HG03139 (cell line): ENCODE measurements around the gene L3MBTL4.
"Not testable (repeated sequence)": the region's sequence is repeated elsewhere in the genome, so short reads cannot be mapped to it uniquely, and the experiment has no call there.

Source experiments
- ATAC-seq: cut with Tn5 transposase; IDR thresholded peaks from one replicate; pipeline ENCODE4 v1.9.1; 2021; ENCODE audit not compliant: unreplicated experiment

L3MBTL4 gene

GRCh38 chr18:6118080-6118479, 296.6 kb downstream of the L3MBTL4 start:
- ATAC-seq: no peak

DNA sequence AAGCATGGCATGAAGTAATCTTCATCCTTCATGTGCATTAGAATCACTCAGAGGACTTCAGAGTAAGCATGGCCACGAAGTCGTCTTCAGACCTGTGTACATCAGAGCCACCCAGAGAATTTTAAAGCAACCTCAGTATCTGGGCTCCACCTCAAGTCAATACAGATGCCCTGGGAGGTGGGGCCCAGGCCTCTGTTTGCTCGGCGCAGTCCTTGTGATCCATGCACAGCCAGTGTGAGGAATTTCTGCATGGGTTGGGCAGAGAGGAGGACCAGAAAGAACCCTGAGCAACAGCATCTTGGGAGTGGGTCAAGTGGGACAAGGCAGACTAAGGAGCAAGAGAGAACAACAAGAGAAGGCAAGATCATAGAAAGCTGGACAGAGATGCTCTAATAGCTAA, 299.0 kb downstream of the L3MBTL4 start:
- ATAC-seq: no peak

DNA sequence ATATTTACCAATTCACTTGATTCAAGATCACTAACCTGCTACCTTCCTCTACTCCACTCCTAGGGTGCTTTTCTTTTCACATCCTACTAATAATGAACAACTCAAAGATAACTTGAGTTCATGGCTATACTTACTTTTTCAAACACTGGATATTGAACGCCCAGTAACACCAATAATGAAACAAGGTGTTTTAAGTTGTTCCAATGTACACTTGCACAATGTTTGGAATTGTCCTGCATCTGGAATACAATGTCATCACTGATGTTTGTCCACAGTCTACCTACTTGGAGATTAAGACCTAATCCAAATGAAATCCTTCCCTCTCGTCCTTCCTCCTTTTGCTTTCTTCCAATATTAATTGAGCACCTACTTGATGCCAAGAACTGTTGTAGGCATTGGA, 301.1 kb downstream of the L3MBTL4 start:
- no peak for ATAC-seq

- no peak for ATAC-seq
Observed at GRCh38 chr18:6111726-6112125, 303.0 kb downstream of the L3MBTL4 start.

DNA sequence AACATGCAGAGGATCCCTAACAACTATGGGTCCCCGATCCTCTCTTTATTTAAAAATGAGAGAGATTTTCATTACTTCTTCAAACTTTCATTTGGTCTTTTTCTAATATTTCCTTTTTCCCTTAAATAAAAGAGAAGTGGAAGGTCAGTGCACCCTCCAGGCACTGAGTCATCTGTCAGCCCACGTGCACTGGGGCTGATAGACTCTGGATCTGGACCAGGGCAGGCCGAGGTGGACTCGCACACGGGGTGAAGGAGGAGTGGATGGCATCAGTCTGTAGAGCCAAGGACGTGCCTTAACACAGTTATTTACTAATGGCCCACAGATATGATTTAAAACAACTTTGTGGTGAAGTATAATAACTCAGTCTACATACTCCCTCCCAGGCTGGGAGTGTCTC, 305.0 kb downstream of the L3MBTL4 start:
- ATAC-seq: no peak

DNA sequence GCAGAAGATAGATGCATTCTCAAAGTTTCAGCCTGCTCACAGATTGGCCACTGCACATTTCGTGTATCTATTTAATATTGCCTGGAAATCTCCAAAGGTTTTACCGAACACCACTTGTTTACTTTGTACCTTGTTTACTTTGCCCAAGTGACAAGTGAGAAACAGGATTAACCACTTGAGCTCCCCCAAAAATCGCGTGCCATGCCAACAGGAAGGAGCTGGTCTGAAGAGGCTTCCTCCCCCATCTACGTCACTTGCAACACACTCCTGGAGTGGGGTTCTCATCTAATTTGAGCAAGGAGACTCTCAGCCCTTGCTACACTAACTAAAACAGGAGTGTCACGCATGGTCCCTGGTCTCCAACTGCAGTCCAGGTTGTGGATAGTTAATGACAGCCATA, 306.9 kb downstream of the L3MBTL4 start:
- no peak for ATAC-seq

GRCh38 chr18:6106091-6106685, 308.5 kb downstream of the L3MBTL4 start:
- ATAC-seq: no peak

DNA sequence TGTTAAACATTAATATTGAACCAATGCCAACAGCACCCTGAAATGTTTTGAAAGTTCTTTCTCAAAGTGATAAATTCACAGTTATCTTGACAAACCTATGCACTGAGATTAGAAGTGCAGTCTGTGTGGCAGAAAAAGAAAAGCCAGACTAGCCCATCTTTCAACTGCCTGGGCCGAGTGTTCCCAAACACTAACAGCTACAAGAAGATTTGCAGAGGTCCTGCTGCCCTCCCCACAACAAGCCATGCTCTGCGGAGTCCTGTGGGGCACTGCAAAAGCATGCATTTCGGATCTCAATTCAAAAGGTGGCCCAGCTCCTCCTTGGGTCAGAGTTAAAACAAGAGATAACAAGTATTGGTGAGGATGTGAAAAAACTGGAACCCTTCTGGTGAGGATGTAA, 311.0 kb downstream of the L3MBTL4 start:
- ATAC-seq: no peak

- no peak for ATAC-seq
Observed at GRCh38 chr18:6096730-6097129, 318.0 kb downstream of the L3MBTL4 start.

DNA sequence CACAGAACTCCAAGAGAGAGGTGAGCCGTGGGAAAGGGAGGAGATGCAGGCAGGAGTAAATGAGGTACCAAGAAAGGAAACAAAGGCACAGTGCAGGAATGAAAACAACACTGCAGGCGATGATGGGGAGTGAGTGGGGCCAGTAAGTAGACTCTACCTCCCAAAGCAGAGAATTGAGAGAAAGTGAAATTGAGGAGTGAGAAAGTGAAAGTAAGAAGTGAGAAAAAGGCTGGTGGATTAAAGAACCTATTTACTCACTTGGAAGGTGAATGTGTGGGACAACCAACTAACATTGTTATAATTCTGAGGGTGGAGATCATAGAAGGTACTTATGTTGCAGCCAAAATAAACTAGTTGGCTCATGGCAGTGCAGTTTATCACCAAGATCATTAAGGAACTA, 326.3 kb downstream of the L3MBTL4 start:
- ATAC-seq: no peak

DNA sequence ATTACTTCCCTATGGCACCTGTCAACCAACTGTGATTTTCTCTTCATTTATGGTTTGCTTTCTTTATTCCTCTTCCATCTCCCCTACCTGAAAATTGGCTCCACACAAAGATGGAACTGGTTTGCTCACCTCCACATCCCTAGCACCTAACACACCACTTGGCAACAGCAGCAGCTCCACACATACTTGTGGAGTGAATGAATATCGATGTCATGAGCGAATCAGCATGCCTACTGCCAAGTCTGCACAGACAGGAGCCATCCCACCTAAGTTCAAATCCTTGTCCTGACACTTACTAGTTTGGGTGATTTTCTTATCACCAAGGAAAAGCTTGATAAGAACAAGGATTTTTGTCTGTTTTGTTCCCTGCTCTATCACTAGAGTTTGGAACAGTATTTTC, 328.0 kb downstream of the L3MBTL4 start:
- no peak for ATAC-seq

DNA sequence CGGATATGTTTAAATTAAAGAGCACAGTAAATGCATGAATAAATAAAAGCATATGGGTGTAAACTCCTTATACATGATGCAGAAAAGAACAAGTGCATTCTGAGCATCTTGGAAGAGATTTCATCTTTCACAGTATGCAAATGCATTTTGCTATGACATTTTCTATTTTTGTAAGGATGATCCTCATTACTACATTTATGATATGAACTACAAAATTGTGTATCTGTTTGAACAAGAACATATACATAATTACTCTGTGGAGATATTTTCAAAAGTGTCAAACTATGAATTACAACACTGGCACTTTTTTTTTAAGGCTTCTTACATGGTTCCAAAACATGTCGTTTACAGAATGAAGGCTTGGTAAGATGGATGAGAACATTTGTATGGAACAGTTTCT, 335.3 kb downstream of the L3MBTL4 start:
- no peak for ATAC-seq

- ATAC-seq: no peak
Observed at GRCh38 chr18:6078877-6079276, 335.8 kb downstream of the L3MBTL4 start.

DNA sequence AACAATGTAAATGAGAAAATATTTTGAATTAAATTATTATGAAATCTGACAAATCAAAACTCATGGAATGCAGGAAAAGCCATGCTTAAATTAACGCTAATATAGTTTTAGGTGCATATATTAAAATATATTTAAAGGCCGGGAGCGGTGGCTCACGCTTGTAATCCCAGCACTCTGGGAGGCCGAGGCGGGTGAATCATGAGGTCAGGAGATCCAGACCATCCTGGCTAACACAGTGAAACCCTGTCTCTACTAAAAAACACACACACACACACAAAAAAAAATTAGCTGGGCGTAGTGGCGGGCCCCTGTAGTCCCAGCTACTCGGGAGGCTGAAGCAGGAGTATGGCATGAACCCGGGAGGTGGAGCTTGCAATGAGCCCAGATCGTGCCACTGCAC, 342.3 kb downstream of the L3MBTL4 start:
- not testable (repeated sequence) for ATAC-seq

DNA sequence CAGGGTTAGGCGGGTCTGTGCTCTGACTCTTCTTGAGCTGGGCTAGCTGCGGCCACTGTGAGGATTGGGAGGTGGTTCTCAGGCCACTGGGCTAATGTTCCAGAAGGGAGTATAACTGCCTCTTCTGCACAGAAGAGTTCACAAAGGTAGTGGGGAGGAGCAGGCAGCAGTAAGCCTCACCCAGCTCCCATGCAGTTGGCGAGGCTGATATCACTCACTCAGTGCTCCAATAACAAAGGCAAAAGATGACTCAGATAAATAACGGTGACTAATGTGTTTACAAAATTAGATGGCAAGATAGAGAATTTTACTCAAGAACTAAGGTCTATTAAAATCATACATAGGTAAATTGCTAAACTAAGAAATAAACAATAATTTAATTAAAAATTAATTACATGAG, 345.2 kb downstream of the L3MBTL4 start:
- ATAC-seq: no peak

- no peak for ATAC-seq
Observed at GRCh38 chr18:6069103-6069502, 345.6 kb downstream of the L3MBTL4 start.

DNA sequence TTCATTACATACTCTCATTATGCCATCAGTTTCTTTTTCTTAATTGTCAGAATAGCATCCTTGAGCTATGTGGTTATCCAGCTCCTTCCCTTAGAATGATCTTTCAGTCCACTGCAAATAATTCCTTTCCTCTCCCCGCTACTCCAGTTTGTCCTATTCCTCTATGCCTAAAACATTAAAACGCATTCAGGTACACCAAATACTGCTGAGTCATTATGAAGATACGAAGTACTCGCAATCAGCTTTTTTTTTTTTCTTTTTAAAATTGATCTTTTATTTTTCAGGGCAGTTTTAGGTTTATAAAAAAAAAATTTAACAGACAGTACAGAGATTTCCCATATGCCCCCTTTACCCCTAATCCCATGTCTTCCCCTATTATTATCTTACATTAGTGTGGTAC, 354.6 kb downstream of the L3MBTL4 start:
- ATAC-seq: no peak

DNA sequence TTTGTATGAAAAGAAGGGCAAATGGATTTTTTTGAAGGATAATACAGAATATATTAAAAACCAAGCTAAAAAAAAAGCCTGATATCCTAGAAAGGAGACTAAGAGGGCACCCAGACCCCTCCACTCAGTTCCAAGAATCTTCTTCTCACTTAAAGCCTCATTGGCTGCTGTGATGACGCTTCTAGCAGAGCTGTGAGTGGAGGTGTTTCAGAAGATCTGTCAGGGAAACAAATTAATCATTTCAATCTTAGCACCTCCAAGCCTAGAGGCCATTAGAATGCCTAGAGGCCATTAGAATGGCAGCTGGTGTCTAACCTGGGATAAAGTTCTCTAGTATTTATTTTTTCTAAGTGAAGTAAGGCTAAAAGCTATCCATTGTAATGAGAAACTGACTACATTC, 355.2 kb downstream of the L3MBTL4 start:
- ATAC-seq: no peak

DNA sequence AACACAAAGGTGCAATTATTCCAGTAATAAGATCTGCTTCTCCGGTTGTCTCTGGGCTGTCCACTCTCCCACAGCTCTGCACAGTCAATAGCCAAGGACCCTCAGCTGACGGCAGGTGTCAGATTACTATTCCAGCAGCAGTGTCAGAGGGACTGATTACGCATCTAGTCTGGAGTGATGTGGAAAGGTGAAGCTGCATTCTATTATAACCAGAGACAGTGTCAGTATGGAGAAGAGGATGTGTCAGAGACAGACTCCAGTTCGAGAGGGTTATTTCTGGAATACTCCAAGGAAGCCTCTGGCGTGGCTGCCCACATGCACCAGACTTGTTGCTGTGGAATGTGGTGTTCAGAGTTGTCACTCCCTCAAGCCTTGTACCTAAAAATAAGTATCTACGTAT, 355.8 kb downstream of the L3MBTL4 start:
- no peak for ATAC-seq

DNA sequence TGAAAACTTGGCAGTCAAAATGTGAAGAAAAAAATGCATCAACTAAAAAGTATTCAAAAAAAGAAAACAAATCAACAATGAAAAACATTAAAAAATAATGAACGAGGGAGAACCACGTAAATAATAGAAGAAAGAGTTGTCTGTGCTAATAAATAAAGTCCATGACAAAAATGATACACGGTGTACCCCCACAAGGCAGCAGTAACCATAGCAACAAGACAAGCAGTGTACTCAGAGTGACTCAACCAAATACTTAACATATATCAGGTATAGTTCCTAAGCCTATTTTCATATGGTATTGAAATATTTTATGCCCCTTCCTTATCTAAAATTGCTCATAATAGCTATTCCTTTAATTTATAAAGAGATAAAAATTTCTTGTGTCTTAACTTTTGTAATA, 357.1 kb downstream of the L3MBTL4 start:
- no peak for ATAC-seq

- no peak for ATAC-seq
Observed at GRCh38 chr18:6056171-6056910, 358.4 kb downstream of the L3MBTL4 start.

DNA sequence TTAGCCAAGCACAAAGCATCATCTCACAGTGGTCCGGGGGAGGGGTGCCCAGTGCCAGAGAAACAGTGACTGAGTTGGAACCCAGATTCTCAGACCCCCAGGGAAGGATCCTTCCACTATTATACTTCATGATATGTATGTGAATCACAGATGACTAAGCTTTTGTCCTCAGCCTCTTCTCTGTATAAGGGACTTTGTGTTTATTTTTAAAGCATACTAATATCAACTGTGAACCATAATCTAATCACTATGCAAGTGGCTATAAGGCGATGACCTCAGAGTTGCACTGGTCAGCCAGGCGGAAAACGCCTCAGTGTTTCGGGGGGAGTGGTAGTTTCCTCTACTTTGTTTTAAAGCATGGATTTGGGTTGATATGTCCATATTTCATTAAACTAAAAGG, 359.0 kb downstream of the L3MBTL4 start:
- no peak for ATAC-seq

GRCh38 chr18:6054256-6054842, 360.4 kb downstream of the L3MBTL4 start:
- no peak for ATAC-seq
